Middle frontal gyrus (tissue), 1 donor: ENCODE measurements around the gene PBX1.
"Not testable (repeated sequence)": the region's sequence is repeated elsewhere in the genome, so short reads cannot be mapped to it uniquely, and the experiment has no call there.

Experiments
- DNase-seq: peaks from one replicate; pipeline ENCODE4 v3.0.0-alpha.2; 2015; ENCODE audit warnings: low spot score; ENCODE audit errors: extremely low spot score

PBX1 gene

GRCh38 chr1:164640686-164641352 lies 81.8 kb downstream of the PBX1 start:
- no peak for DNase-seq

- no peak for DNase-seq
Measured at GRCh38 chr1:164641353-164641730, 82.4 kb downstream of the PBX1 start.

DNA sequence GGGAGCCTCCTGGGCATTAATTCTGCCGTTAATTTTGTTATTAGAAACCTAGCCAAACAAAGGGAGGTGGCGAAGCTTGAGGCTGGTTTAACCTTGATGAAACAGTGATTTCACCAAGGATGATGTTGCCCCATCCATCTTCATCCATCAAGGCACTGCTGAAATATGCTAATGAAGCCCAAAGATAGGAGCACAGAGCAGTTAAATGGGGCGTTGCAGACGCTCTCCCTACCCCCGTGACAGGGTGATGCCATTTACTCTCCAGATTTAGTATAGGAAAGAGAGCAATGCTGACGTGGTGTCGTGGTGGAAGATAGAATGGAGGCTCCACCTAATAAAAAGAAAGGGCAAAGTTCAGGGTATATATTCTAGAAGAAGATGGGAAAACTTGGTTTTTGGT lies 84.0 kb downstream of the PBX1 start:
- no peak for DNase-seq

GRCh38 chr1:164644268-164644667 lies 85.3 kb downstream of the PBX1 start:
- no peak for DNase-seq

- DNase-seq, result no peak
Measured at GRCh38 chr1:164644774-164645644, 86.0 kb downstream of the PBX1 start.

GRCh38 chr1:164645921-164646320 lies 86.9 kb downstream of the PBX1 start:
- no peak for DNase-seq

DNA sequence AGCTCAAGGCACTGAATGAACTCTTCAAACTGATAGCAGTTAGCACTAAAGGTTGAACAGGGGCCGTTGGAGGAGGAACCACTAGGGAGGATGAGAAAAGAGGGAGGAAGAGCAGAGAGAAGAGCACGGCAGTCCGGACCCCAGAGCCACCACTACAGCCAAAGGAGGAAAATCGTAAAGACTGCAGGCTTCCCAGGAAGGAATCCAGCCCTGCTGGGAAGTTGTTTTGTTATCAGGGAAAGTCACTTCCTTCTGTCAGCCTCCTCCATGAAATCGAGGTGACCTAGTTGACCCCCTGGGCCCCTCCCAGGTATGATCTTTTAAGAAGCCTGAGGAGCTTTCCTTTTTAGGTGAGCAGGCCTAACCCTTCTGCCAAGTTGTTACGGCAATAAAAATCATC lies 88.2 kb downstream of the PBX1 start:
- DNase-seq, result no peak

- no peak for DNase-seq
Measured at GRCh38 chr1:164648636-164649035, 89.7 kb downstream of the PBX1 start.

DNA sequence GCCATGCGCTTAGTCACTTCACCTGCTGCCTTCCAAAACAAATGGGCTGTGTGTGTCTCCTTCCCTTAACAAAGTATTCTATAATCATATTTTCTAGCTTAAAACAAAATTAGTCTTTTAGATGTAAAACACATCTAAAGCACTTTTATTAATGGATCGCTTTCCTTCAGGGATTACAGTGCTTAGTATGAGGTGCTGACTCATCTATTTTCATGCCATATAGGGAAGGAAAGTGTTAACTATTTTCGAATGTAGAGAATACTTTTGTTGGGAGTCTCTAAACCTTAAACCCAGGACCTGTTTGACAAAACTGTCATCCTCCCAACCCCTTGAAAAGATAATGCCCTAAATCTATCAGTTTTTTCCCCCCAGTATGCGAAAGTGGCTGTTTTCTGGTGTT lies 90.2 kb downstream of the PBX1 start:
- DNase-seq, result no peak

DNA sequence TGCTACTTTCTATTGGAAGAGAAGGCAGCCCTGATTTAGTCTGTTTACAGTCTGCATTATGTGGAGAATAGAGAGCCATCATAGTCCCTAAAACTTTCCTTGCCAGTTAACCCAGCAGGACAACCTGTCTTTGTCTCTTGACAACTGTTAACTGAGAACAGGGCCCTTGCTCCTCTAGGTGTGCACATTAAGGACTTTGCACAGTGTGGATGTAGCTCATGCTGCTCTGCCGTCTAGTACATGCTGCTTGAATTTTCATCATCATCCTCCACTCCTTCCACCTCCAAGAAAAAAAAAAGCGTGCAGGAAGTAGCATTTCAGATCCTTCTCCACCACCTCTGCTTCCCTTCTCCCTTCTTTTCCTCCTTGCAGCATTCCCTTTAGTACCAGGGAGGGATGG lies 91.5 kb downstream of the PBX1 start:
- no peak for DNase-seq

DNA sequence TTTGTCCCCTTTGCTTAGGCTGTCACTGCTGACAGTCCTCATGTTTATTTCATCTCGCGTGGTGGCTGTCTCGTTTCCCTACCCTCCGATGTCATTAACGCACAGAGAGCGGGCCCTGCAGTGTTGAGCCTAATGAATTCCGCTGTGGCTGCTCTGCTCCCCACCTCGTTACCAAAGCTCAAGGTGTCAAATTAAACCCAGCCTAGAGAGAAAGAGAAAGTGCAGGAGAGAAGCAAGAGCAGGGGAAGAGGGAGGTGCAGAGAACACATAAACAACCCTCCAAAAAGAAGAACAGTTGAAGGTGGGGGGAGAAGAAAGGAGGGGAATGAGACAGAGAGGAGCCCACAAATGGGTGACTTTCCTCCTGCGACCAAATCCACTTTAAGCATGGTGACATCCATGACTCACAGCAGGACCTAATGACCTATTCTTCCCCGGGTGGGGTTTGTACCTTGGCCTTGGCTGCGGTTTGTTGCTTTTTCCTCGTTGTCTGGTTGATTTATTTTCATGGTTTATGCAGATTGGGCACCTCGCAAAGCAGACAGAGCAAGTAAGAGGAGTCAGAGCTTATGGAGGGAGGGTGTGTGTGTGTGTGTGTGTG lies 92.5 kb downstream of the PBX1 start:
- no peak for DNase-seq

GRCh38 chr1:164652969-164653368 lies 94.0 kb downstream of the PBX1 start:
- DNase-seq, result not testable (repeated sequence)

DNA sequence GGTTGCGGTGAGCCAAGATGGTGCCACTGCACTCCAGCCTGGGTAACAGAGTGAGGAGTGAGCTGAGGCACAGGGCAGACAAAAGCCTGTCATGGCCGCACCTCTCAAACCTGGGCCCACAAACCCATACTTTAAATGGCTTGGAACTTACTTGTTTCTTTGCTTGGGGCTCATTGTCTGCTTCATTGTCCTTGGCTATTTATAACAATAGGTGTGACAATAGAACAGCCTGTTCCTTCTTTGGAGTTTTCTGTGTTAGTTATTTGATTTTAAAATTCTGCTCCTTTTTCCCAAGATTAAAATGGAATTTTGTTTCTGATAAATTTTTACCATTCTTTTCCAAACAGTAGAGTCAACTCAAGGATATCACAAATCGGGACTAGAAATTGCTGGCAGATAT lies 94.7 kb downstream of the PBX1 start:
- DNase-seq, result no peak

GRCh38 chr1:164654200-164654599 lies 95.2 kb downstream of the PBX1 start:
- no peak for DNase-seq

- no peak for DNase-seq
Measured at GRCh38 chr1:164658864-164659263, 99.9 kb downstream of the PBX1 start.

GRCh38 chr1:164659621-164660411 lies 100.8 kb downstream of the PBX1 start:
- no peak for DNase-seq

DNA sequence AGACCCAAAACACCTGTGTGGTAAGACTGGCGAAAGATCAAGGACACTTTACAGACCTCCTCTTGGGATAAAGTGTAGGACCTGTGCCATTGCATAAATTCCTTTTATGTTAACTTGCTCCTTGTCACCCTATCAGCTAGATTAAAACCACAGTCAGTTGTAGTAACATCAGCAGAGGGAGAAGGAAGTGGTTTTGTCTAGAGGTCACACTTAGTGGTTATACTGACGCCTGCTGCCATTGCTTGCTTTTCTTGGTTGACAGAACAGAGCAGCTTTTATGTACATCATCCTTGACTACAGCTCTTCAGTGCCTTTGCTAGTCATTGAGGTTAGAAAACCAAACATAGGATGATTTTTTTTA lies 101.4 kb downstream of the PBX1 start:
- DNase-seq, result no peak

- no peak for DNase-seq
Measured at GRCh38 chr1:164660775-164661174, 101.8 kb downstream of the PBX1 start.

GRCh38 chr1:164662462-164662861 lies 103.5 kb downstream of the PBX1 start:
- no peak for DNase-seq

- no peak for DNase-seq
Measured at GRCh38 chr1:164662955-164663354, 104.0 kb downstream of the PBX1 start.

- no peak for DNase-seq
Measured at GRCh38 chr1:164664127-164664526, 105.1 kb downstream of the PBX1 start.

DNA sequence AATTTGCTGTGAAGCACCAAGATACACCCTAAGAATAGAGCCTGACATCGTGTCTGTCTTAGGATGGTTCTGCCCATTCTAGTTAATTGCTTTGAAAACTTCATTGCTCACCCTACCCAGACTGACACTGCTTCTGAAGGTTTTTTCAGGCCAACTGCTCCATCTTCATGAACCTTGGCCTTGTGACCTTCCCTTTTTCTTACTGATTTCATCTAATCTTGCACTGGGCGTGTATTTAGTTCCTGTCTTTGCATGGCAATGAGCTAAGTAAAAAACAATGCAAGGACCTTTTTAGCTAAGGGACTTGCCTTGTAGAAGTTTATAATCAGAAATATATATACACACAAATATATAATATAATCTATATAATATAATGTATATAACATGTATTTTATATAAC lies 108.0 kb downstream of the PBX1 start:
- DNase-seq, result no peak
